Activated naive CD8-positive, alpha-beta T cell treated with anti-CD3 and anti-CD28 coated beads, Interleukin-2, amount 10 ng/mL, durations not matched to agents 7 days and 5 days (primary cell): ENCODE measurements around the gene ZSCAN5A. TPM values are rescaled to one million over a fixed set of nuclear protein-coding genes. Genes with fewer than 3 reads are reported as not detected.

ENCODE experiments used
- total RNA-seq, 2 experiments: library from RNA; stranded (reverse); gene quantifications; one replicate each; pipeline ENCODE4 v1.2.3, GENCODE V29; 2021

The ZSCAN5A gene
- total RNA-seq, 2 experiments from 2014 or later: 9.7 to 11.7 TPM

Other genes with a start within 250 kb of the ZSCAN5A start
- 10 to 100 TPM; 29.1 to 32.2 TPM for gene ZNF787, start 193.5 kb downstream of the ZSCAN5A start, total RNA-seq
- 10 to 100 TPM; 31.7 to 37.4 TPM for gene ZNF444, start 173.6 kb downstream of the ZSCAN5A start, total RNA-seq
- not detected for gene GALP, start 138.8 kb downstream of the ZSCAN5A start, total RNA-seq
- gene ZSCAN5B, start 117.1 kb downstream of the ZSCAN5A start, total RNA-seq: under 1 TPM in 1 of 2 experiments, not detected in 1; 0.20 TPM
- gene ZSCAN5C, start 112.6 kb downstream of the ZSCAN5A start, total RNA-seq: not detected
- gene EDDM13, start 42.1 kb downstream of the ZSCAN5A start, total RNA-seq: 1 to 10 TPM; 1.2 to 1.7 TPM
- 1 to 10 TPM; 5.0 to 5.5 TPM for gene ZNF582, start 78.7 kb upstream of the ZSCAN5A start, total RNA-seq
- gene ZNF583, start 89.5 kb upstream of the ZSCAN5A start, total RNA-seq: 1 to 10 TPM; 8.5 to 9.2 TPM
- 1 to 10 TPM; 2.0 TPM for gene ZNF667, start 162.5 kb upstream of the ZSCAN5A start, total RNA-seq
- gene ZNF471, start 193.0 kb upstream of the ZSCAN5A start, total RNA-seq: 1 to 10 TPM; 1.5 to 4.0 TPM
- 10 to 100 TPM; 12.2 TPM for gene ZFP28, start 224.1 kb upstream of the ZSCAN5A start, total RNA-seq